Measurements from ENCODE around the gene ACAN. TPM values are rescaled to one million over a fixed set of nuclear protein-coding genes. Genes with fewer than 3 reads are reported as not detected.

The ACAN gene
- total RNA-seq, result not detected in 2 replicates

GRCh38 chr15:88803241-88803919 lies at the start of gene ACAN:
ACAN (plus strand) TSS chr15:88803436; CDS start chr15:88836207, 32,771 bp downstream.

GRCh38 chr15:88894819-88895767 lies 91.9 kb downstream of the ACAN start, which contains the start of gene HAPLN3:
HAPLN3 (minus strand) TSS chr15:88895544; CDS start chr15:88887298, 8,246 bp downstream.

GRCh38 chr15:88913017-88913849 lies 110.0 kb downstream of the ACAN start, which contains the start of gene MFGE8:
MFGE8 (minus strand) TSS chr15:88913379; CDS start chr15:88913319, 60 bp downstream.

Other genes starting within 250 kb of the ACAN start
- 15.1 and 19.4 TPM in 2 replicates for gene AEN, start 182.1 kb upstream of the ACAN start, total RNA-seq
- gene ISG20, start 164.4 kb upstream of the ACAN start, total RNA-seq, result 3.8 and 8.2 TPM in 2 replicates
- gene HAPLN3, start 92.1 kb downstream of the ACAN start, total RNA-seq, result 4.4 and 4.7 TPM in 2 replicates
- 327 and 368 TPM in 2 replicates for gene MFGE8, start 109.9 kb downstream of the ACAN start, total RNA-seq